Suppressor macrophage (primary cell): ENCODE data around the gene CA4.
A peak's percentile ranks its signal among the peaks of the same experiment; 100 is the strongest.
"Not testable (repeated sequence)": the region's sequence is repeated elsewhere in the genome, so short reads cannot be mapped to it uniquely, and the experiment has no call there.

Experiments
- DNase-seq, 4 experiments: peaks; one replicate each; pipeline ENCODE4 v3.0.0-alpha.2; 2020 to 2022

CA4 gene

DNA sequence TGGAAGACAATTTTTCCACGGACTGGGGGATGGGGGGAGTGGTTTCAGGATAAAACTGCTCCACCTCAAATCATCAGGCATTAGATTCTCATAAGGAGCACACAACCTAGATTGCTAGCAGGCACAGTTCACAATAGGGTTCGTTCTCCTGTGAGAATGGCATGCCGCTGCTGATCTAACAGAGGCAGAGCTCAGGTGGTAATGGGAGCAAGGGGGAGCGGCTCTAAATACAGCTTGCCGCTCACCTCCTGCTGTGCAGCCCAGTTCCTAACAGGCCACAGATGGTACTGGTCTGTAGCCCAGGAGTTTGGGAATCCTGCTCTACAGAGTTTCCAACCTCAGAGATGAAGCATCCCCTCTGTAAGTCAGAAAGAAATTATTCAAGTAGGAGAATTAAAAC is 27.0 kb downstream of the CA4 start:
- DNase-seq: not testable (repeated sequence)

GRCh38 chr17:60178180-60178579 is 28.4 kb downstream of the CA4 start:
- DNase-seq: not testable (repeated sequence)

DNA sequence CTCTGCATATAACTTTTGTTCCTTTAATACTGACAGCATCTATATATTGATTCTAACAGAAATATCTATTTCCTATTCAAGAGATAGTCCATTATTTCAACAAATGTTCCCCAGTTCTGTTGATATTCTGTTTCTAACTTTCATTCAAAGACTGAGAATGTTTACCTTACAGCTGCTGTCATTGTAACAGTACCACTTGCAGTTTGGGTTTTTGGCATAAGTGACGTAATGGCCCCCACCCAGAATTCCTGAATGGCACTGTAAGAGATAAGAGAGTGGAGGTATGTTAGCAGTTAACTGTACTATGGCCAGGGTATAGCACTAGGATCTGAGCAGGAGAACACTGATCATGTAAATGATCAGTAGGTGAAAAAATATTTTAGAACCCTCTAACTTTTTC is 30.6 kb downstream of the CA4 start:
- DNase-seq: not testable (repeated sequence)

GRCh38 chr17:60186372-60186771 is 36.6 kb downstream of the CA4 start:
- not testable (repeated sequence) for DNase-seq

DNA sequence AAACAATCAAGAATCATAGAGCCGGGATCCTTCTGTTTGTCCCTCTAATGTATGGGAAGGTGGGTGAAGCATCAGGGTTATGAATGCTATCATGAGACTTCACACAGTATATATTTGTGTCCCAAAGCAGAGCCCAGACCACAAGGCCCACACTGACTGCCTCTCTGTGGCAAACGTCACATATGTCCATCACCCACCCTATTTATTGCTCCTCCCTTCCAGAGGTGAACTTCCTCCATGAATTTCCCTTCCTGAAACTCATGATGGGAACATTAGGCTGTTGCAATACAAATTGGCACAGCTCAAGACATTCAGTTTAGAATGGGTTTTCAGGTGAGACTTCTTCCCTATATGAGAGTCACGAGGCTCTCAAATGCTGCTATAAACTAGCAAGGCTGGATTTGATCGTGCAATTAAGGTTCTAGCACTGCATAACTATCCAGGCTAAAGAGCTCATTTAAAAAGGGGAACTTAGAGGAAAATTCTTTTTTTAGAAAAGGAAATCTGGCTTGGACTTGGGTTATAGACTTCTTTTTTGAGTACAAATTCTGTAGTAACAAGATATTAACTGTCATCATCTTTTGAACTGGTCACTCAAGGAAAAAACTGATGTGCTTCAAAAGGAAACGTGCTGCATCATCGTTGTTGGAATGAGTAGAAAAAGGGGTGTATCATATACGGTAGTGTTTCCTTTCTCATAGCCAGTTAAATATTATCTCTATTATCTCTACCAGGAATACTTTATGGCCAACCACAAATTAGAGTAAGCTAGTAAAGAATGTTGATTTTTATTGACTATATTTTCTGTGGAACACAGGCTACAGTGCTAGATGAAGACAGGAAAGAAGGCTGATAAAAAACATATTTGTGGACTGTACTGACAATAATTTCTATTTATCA is 37.3 kb downstream of the CA4 start:
- DNase-seq: peak; percentile 49 to 73 (median 64)

DNA sequence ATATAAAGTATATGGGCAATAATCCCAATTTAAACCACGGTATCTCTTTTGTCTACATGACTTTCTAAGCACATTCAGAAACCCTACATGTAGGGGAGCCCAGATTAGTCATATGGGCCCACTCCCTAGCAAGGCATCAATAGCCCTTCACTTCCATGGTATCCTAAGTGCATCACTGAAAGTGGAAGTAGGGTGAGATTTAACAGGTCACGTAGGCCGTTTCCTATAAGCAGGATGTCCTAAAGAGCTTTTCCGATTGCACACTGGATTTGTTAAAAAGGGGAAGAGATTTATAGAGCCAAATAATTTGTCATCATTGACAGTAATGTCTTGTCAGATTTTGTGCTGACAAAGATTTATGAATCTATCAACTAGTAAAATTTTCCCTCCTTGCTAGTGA is 39.0 kb downstream of the CA4 start:
- DNase-seq: peak; percentile 35 to 80 (median 54)

- DNase-seq: not testable (repeated sequence)
Measured at GRCh38 chr17:60190032-60190431, 40.3 kb downstream of the CA4 start.

DNA sequence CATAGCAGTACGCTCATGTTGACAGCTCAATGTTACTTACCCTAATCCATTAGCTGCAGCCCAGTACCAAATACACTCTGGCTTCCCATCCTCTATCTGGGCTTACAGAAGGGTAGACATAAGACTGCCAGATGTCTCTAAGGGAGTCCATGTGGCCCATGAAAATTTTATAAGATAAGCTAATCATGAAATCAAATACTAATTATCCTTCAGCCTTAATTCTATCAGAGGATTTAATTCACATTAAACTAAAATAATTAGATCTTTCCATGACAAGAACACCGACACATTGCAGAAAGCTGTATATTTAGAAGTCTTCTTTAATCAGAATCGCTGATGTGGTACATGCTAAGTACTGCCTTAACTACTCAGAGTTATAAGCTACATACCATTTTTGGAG is 43.3 kb downstream of the CA4 start:
- not testable (repeated sequence) for DNase-seq

- no peak for DNase-seq
Measured at GRCh38 chr17:60193482-60193881, 43.7 kb downstream of the CA4 start.

DNA sequence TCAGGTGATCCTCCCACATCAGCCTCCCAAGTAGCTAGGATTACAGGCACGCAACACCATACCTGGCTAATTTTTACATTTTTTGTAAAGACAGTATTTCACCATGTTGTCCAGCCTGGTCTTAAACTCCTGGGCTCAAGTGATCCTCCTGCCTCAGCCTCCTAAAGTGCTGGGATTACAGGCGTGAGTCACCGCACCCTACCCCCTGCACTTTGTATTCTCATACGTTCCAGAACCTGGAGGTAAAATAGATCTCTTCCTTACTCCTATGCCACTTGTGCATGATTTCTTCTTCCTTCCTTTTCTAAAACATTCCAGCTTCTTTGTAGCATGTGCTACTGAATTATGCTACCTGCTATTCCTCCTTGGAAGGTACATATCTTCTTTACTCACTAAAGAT is 44.4 kb downstream of the CA4 start:
- DNase-seq: not testable (repeated sequence)

DNA sequence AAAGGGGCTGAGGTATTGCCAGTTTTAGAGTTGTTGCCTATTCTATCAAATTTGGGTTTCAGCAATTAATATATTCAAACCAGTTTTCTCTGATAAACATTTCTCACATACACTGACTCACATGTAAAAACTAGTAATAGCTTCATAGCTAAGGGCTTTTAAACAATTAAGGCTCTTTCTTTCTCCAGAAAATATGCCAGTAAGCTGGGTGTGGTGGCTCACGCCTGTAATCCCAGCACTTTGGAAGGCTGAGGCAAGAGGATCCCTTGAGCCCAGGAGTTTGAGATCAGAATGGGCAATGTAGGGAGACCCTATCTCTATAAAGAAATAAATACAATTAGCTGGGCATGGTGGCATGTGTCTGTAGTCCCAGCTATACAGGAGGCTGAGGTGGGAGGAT is 48.9 kb downstream of the CA4 start:
- DNase-seq: not testable (repeated sequence)

DNA sequence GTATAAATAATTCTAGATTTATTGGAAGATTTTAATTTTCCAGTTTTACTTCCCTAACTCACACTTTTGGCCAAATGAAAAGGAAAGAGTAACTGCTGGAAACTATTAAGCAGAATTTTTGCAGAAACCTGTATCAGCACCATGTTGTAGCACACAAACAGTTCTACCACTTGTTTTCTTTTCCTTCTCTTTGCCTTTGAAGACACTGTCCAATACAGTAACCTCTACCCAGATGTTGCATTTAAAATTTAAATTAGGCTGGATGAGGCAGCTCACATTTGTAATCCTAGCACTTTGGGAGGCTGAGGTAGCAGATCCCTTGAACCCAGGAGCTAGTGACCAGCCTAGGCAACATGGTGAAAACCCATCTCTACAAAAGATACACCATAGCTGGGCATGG is 56.0 kb downstream of the CA4 start:
- not testable (repeated sequence) for DNase-seq

DNA sequence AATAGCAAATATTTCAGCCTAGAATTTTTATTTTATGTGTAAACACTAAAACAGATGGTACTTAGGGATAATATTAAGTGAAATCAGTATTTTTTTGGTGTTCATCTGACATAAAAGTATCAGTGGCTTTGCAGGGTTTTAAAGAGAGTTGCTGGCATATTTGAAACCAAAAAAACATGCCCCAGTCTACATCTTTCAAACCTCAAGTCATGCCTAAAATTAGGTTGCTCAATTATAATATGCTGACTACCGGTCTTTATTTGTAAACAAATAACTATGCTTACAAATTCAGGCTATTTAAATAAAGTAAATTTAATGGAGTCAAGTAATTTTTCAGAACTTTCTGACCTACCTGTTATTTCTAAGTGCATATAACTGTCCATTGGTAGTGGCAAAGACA is 58.5 kb downstream of the CA4 start:
- DNase-seq: not testable (repeated sequence)
